GM10266 (cell line): Measurements from ENCODE around the gene GARNL3.

Experiments used
- DNase-seq: peaks from one replicate; pipeline ENCODE4 v3.0.0; 2012; ENCODE audit errors: extremely low spot score
- TF ChIP-seq, protein P1 (sequence below): IDR thresholded peaks from 2 replicates; pipeline ENCODE4 v1.5.1; 2012; ENCODE audit warnings: mild to moderate bottlenecking, low read depth; ENCODE audit not compliant: control insufficient read depth, insufficient read depth; ENCODE audit errors: missing control alignments

Gene GARNL3

GRCh38 chr9:127336506-127337352, 72.2 kb downstream of the GARNL3 start:
- no peak for DNase-seq
- TF ChIP-seq, protein P1, sequence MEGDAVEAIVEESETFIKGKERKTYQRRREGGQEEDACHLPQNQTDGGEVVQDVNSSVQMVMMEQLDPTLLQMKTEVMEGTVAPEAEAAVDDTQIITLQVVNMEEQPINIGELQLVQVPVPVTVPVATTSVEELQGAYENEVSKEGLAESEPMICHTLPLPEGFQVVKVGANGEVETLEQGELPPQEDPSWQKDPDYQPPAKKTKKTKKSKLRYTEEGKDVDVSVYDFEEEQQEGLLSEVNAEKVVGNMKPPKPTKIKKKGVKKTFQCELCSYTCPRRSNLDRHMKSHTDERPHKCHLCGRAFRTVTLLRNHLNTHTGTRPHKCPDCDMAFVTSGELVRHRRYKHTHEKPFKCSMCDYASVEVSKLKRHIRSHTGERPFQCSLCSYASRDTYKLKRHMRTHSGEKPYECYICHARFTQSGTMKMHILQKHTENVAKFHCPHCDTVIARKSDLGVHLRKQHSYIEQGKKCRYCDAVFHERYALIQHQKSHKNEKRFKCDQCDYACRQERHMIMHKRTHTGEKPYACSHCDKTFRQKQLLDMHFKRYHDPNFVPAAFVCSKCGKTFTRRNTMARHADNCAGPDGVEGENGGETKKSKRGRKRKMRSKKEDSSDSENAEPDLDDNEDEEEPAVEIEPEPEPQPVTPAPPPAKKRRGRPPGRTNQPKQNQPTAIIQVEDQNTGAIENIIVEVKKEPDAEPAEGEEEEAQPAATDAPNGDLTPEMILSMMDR = no peak

DNA sequence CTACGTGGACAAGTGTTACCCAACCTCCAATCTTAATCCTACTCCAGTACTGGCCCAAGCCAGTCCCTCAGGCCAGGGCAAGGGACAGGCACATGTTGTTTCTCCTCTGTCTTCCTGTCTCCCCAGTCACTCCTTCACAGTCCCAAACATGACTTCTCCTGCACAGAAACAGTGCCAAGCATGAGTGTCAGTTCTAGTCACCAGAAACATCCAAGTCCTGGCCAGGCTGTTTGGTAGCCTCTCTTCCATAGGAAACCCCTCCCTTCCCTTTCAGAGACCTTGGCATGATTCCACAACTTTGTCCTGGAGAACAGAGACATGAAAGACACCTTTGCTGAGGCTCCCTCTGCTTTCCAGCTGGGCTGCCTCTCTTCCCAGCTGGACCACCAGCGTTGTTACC, 76.1 kb downstream of the GARNL3 start:
- TF ChIP-seq, protein P1 = no peak
- DNase-seq = no peak

DNA sequence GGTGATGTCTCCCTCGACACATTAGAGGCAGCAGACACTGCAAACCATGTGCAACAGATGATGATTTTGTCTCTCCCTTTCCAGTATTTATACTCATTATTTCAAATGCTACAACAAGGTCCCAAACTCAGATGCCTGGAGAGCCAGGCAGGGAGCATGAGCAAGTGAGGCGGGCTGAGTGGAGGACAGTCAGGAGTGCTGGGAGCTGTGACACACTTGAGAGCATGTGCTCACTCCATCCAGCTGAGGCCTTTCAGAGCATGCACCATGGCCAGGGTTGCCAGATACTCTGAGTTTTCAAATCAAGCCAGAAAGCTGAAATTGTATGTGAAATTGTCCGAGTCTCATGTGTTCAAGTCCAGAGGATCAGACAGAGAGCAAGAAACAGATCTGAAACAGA, 76.6 kb downstream of the GARNL3 start:
- TF ChIP-seq, protein P1 = no peak
- DNase-seq = no peak

GRCh38 chr9:127344368-127345000, 79.9 kb downstream of the GARNL3 start:
- no peak for DNase-seq
- TF ChIP-seq, protein P1 = no peak

DNA sequence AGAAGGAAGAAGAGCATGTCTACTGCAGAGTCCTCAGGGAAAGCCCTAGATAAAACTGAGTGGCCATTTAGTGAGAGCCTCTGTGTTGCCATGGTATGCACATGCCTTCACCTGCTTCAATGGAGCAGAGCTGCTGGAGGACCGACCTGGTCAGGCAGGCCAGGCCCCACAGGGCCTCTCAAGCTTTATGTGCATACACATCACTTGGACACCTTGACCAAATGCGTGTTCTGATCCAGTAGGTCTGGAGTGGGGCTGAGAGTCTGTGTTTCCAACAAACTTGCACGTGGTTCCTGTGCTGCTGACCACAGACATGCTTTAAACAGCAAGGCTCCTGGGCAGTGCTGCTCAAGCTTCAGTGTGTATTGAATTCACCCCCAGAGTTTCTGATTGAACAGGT, 81.0 kb downstream of the GARNL3 start:
- TF ChIP-seq, protein P1 = no peak
- DNase-seq = no peak

DNA sequence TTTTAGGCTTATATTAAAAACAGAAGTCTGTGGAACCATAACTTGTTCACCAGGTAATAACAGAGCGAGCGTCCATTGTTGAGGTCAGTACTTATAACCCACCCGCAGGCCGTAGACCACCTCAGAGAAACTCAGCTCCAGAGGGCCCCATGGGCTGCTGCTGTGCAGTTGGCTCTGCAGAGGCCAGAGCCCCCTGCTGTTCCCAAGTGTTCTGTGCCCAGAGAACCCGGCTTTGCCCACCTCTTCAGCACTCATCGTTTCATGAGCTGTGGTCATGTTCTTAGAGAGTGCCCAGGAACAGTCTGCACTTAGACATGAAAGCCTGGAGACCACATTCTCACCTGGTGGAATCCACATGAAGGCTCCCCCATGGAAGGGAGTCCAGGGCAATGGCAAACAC, 82.0 kb downstream of the GARNL3 start:
- no peak for DNase-seq
- TF ChIP-seq, protein P1 = no peak

GRCh38 chr9:127347831-127348776, 83.5 kb downstream of the GARNL3 start:
- DNase-seq = peak; percentile 28
- TF ChIP-seq, protein P1 = peak; percentile 61
